PFSK-1 (cell line): ENCODE measurements around the gene SLC66A2.

Experiments used
- FOXP2 ChIP-seq: optimal IDR thresholded peaks from 2 replicates; pipeline ENCODE3; 2011; ENCODE audit warnings: borderline replicate concordance, control low read depth, inconsistent platforms; ENCODE audit not compliant: insufficient read depth; ENCODE audit errors: extremely low read length, extremely low read depth
- POLR2AphosphoS5 ChIP-seq: IDR thresholded peaks from 2 replicates; pipeline ENCODE4 v1.6.1; 2012; ENCODE audit warnings: low read depth, mild to moderate bottlenecking, control low read depth, low read length, moderate library complexity
- REST ChIP-seq, 2 experiments: IDR thresholded peaks; 2 replicates each; pipeline versions ENCODE4 v1.6.1 to v1.8.0; 2011 to 2012; ENCODE audit warnings: low read depth in 2 of 2, low read length in 2 of 2, control low read depth in 1 of 2, inconsistent platforms in 1 of 2, mild to moderate bottlenecking in 1 of 2, moderate library complexity in 1 of 2; ENCODE audit not compliant: insufficient read depth in 1 of 2
- SIN3A ChIP-seq: IDR thresholded peaks from 2 replicates; pipeline ENCODE4 v1.6.1; 2012; ENCODE audit warnings: mild to moderate bottlenecking, low read length, moderate library complexity, borderline replicate concordance; ENCODE audit not compliant: insufficient read depth
- TAF1 ChIP-seq: IDR thresholded peaks from 2 replicates; pipeline ENCODE4 v1.6.1; 2012; ENCODE audit warnings: low read length, control low read depth, borderline replicate concordance; ENCODE audit not compliant: insufficient read depth

Gene SLC66A2

GRCh38 chr18:79930020-79930642 is 21.3 kb downstream of the SLC66A2 start:
- no peak for TF ChIP-seq POLR2AphosphoS5
- TF ChIP-seq SIN3A, result no peak
- no peak for TF ChIP-seq FOXP2
- no peak for TF ChIP-seq REST (IDR thresholded peaks at IDR 0.05; ENCODE audit: insufficient read depth in 1 of 2, low read depth in 2 of 2, low read length in 2 of 2)
- no peak for TF ChIP-seq TAF1

- TF ChIP-seq TAF1 (no peak), SIN3A (no peak), REST (IDR thresholded peaks at IDR 0.05; ENCODE audit: insufficient read depth in 1 of 2, low read depth in 2 of 2, low read length in 2 of 2) (no peak), FOXP2 (no peak), POLR2AphosphoS5 (no peak)
Measured at GRCh38 chr18:79928563-79928960, 22.9 kb downstream of the SLC66A2 start.

DNA sequence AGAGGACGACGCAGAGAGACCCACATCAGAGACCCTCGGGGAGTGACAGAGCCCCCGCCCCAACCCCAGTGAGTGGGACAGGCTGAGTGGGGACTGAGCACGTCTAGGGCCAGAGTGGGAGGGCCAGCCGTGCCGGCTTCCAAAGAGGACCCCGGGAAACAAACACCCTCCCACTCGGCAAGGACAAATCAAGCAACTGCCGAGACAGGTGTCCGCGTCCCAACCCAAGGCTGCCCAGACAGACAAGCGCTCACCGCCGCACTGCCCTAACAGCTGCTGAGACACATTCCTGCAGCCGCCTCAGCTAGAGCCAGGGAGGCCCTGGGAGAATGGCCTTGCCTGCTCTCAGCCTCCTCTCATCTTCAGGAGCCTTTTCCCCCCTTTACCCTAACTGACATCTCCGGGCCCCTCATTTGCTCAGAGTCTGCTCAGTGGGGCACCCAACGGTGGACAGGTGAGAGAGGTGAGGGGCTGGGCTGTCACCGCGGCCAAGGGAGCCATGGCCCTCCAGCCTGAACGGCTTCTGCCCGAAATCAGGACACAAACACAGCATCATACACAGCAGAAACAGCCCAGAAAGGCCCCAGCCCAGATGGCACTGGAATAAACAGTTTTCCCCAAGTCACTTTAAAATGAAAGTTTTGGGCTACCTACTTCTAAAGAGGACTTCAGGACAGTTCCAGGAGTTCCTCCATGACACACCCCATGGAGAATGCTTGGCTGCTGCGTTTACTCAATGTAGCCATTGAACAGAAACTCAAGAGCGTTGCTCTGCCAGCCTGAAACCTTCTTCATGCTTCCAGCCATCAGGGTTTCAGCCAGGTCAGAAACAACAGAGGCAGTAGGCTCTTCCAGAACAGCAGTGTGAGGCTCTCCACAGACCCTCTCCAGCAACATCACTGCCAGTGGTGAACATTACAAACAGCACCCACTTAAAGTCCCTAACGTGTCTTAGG is 23.6 kb downstream of the SLC66A2 start:
- TF ChIP-seq POLR2AphosphoS5, result no peak
- TF ChIP-seq FOXP2, result no peak
- no peak for TF ChIP-seq TAF1
- TF ChIP-seq REST (IDR thresholded peaks at IDR 0.05; ENCODE audit: insufficient read depth in 1 of 2, low read depth in 2 of 2, low read length in 2 of 2), result no peak

- TF ChIP-seq TAF1 (no peak), SIN3A (no peak), FOXP2 (no peak), REST (IDR thresholded peaks at IDR 0.05; ENCODE audit: insufficient read depth in 1 of 2, low read depth in 2 of 2, low read length in 2 of 2) (no peak), POLR2AphosphoS5 (no peak)
Measured at GRCh38 chr18:79926715-79927606, 24.5 kb downstream of the SLC66A2 start.
